Ishikawa (cell line): Measurements from ENCODE around the gene FYB2.

Experiments
- CEBPB ChIP-seq: IDR thresholded peaks from 2 replicates; pipeline ENCODE4 v1.6.1; 2012
- CREB1 ChIP-seq: IDR thresholded peaks from 2 replicates; pipeline ENCODE4 v1.6.1; 2012; ENCODE audit warnings: low read depth
- EGR1 ChIP-seq: IDR thresholded peaks from 2 replicates; pipeline ENCODE4 v1.6.1; 2012
- EP300 ChIP-seq: IDR thresholded peaks from 2 replicates; pipeline ENCODE4 v1.6.1; 2012; ENCODE audit warnings: borderline replicate concordance
- FOXM1 ChIP-seq: IDR thresholded peaks from 2 replicates; pipeline ENCODE4 v1.6.1; 2012; ENCODE audit warnings: low read depth, borderline replicate concordance
- NFIC ChIP-seq: IDR thresholded peaks from 2 replicates; pipeline ENCODE4 v1.6.1; 2012
- RAD21 ChIP-seq: IDR thresholded peaks from 2 replicates; pipeline ENCODE4 v1.6.1; 2012; ENCODE audit warnings: low read depth
- TAF1 ChIP-seq: IDR thresholded peaks from 2 replicates; pipeline ENCODE4 v1.6.1; 2012; ENCODE audit warnings: low read depth, mild to moderate bottlenecking
- TCF12 ChIP-seq: IDR thresholded peaks from 2 replicates; pipeline ENCODE4 v1.6.1; 2012; ENCODE audit warnings: low read depth
- TEAD4 ChIP-seq: IDR thresholded peaks from 2 replicates; pipeline ENCODE4 v1.6.1; 2012
- YY1 ChIP-seq: IDR thresholded peaks from 2 replicates; pipeline ENCODE4 v1.6.1; 2012; ENCODE audit warnings: low read depth
- ZBTB7A ChIP-seq: IDR thresholded peaks from 2 replicates; pipeline ENCODE4 v1.6.1; 2012; ENCODE audit warnings: low read depth
- TF ChIP-seq, protein P1 (sequence below): IDR thresholded peaks from 2 replicates; pipeline ENCODE4 v1.6.1; 2012
- TF ChIP-seq, protein P2 (sequence below): IDR thresholded peaks from 2 replicates; pipeline ENCODE4 v1.6.1; 2012
- TF ChIP-seq, protein P3 (sequence below): IDR thresholded peaks from 2 replicates; pipeline ENCODE4 v1.6.1; 2012; ENCODE audit warnings: low read depth, mild to moderate bottlenecking

The FYB2 gene

DNA sequence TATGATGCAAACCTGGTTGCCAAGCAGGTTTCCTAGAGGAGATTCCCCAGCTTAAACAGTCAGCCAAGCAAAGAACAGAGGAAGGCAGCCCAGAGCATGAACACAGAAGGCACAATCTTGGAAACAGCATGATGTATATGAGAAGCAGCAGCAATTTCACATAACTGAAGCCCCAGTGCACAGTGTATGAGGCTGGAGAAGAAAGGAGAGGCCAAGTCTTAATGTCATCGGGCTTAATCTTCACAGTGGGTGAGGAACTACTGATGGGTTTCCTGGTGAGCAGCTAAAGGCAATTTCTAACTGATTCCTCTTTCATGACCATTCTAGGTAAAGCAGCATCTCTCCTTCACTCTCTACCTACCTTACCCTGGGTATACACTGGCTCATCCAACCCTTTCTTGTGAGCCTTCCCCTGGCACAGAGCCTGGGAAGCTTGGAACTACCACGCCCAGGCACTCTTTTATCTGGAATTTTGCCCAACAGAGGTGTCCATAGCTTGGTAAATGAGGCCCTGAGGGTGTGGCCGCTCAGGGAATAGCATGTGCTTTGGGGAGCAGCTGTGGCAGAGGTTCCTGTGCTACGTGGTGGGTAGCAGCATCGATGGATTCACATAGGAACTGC is 22.0 kb downstream of the FYB2 start:
- TF ChIP-seq, protein P1, sequence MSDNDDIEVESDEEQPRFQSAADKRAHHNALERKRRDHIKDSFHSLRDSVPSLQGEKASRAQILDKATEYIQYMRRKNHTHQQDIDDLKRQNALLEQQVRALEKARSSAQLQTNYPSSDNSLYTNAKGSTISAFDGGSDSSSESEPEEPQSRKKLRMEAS: peak; percentile 73
- TF ChIP-seq EP300 (peak; percentile 66; the same call in 1 of the 2 replicates), CEBPB (no peak), EGR1 (no peak), YY1 (no peak), ZBTB7A (no peak), CREB1 (no peak), TAF1 (no peak), TEAD4 (0 out of 2 replicates have a peak, but pooled peaks have one; percentile 4), RAD21 (no peak), TCF12 (peak; percentile 65), FOXM1 (peak; percentile 51; the same call in 1 of the 2 replicates), NFIC (peak; percentile 84)
- TF ChIP-seq, protein P2, sequence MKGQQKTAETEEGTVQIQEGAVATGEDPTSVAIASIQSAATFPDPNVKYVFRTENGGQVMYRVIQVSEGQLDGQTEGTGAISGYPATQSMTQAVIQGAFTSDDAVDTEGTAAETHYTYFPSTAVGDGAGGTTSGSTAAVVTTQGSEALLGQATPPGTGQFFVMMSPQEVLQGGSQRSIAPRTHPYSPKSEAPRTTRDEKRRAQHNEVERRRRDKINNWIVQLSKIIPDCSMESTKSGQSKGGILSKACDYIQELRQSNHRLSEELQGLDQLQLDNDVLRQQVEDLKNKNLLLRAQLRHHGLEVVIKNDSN: no peak
- TF ChIP-seq, protein P3, sequence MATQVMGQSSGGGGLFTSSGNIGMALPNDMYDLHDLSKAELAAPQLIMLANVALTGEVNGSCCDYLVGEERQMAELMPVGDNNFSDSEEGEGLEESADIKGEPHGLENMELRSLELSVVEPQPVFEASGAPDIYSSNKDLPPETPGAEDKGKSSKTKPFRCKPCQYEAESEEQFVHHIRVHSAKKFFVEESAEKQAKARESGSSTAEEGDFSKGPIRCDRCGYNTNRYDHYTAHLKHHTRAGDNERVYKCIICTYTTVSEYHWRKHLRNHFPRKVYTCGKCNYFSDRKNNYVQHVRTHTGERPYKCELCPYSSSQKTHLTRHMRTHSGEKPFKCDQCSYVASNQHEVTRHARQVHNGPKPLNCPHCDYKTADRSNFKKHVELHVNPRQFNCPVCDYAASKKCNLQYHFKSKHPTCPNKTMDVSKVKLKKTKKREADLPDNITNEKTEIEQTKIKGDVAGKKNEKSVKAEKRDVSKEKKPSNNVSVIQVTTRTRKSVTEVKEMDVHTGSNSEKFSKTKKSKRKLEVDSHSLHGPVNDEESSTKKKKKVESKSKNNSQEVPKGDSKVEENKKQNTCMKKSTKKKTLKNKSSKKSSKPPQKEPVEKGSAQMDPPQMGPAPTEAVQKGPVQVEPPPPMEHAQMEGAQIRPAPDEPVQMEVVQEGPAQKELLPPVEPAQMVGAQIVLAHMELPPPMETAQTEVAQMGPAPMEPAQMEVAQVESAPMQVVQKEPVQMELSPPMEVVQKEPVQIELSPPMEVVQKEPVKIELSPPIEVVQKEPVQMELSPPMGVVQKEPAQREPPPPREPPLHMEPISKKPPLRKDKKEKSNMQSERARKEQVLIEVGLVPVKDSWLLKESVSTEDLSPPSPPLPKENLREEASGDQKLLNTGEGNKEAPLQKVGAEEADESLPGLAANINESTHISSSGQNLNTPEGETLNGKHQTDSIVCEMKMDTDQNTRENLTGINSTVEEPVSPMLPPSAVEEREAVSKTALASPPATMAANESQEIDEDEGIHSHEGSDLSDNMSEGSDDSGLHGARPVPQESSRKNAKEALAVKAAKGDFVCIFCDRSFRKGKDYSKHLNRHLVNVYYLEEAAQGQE: no peak

DNA sequence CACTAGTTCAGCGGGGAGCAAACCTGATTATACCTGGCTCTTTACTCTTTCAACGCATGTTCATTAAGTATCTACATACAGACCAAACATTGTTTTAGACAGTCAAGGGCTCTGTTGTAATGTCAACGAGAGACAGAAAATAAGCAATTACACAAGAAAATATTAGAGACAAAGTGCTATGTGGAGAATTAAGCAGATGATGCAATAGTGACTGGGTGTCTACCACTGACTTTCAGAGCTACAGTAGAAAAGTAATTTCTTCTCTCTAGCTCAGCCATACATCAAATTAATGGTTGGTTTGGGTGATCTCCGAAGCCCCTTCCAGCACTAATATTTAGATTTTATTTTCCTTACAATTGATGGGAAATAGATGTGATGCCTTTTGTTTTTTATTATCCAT is 23.3 kb downstream of the FYB2 start:
- TF ChIP-seq, protein P2: no peak
- TF ChIP-seq EGR1: no peak
- TF ChIP-seq, protein P1: no peak
- TF ChIP-seq CEBPB: no peak
- TF ChIP-seq NFIC: no peak
- TF ChIP-seq RAD21: no peak

DNA sequence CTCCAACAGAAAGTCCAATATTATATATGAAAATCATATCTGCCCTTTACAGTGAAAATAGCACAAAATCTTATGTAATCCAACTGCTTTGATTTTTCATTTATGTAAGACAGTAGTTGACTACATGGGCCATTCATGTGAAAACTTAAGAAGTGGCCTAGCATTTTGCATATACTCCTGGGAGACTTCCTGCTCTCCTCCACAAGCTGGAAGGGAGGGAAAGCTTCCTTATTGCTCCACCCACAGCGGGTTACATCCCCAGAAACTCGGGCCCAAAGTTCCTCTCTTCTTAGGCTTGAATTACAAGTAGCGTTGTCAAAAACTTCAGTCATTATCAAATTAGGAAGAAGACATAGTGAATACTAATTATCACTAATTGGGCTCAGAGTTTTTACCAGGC is 29.2 kb downstream of the FYB2 start:
- TF ChIP-seq ZBTB7A (no peak), YY1 (no peak), EP300 (no peak), TAF1 (no peak), RAD21 (no peak), CREB1 (no peak), EGR1 (no peak), NFIC (no peak)
- TF ChIP-seq, protein P1: no peak
- TF ChIP-seq, protein P2: no peak
- TF ChIP-seq, protein P3: no peak

GRCh38 chr1:56788588-56788987 is 30.6 kb downstream of the FYB2 start:
- peak; percentile 91 for TF ChIP-seq NFIC
- peak; percentile 89; the same call in 1 of the 2 replicates for TF ChIP-seq EP300
- peak; percentile 76; the same call in 1 of the 2 replicates for TF ChIP-seq FOXM1
- TF ChIP-seq TEAD4: peak; percentile 51
- peak; percentile 81 for TF ChIP-seq TCF12
- TF ChIP-seq, protein P1: no peak
- TF ChIP-seq, protein P3: no peak
- TF ChIP-seq ZBTB7A: no peak
- TF ChIP-seq CEBPB: no peak
